GM18511 (cell line): ENCODE measurements around the gene TBC1D32.
"Not testable (repeated sequence)": the region's sequence is repeated elsewhere in the genome, so short reads cannot be mapped to it uniquely, and the experiment has no call there.

ENCODE experiments used
- ATAC-seq: cut with Tn5 transposase; IDR thresholded peaks from one replicate; pipeline ENCODE4 v1.9.1; 2021; ENCODE audit warnings: mild to moderate bottlenecking, moderate library complexity; ENCODE audit not compliant: unreplicated experiment

Gene TBC1D32

DNA sequence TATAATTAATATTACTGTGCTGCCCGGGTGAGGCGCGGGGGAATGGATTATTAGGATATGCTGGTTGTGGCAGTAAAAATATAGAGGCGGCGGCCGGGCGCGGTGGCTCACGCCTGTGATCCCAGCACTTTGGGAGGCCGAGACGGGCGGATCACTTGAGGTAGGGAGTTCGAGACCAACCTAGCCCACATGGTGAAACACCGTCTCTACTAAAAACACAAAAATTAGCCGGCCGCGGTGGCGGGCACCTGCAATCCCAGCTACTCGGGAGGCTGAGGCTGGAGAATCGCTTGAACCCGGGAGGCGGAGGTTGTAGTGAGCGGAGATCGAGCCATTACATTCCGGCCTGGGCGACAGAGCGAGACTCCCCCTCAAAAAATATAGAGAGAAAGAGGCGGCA lies 586 bp downstream of the TBC1D32 start:
- not testable (repeated sequence) for ATAC-seq

DNA sequence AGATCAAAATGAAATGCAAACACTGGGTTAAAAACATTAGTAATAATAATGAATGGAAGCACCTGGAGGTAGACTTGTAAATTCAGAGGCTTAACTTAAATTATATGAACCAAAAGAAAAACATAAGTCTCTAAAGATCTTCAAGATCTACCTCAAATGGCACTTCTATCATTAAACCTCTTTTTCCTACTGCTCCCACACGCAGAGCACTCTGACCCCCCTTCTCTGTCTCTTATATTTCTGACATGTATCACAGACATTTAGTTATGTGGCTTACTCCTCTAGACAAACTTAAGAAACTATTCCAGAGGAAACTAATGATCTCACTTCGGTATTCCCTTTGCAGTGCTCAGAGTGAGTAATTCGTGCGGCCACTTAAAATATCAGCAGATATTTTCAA lies 1.1 kb downstream of the TBC1D32 start:
- ATAC-seq, result no peak

DNA sequence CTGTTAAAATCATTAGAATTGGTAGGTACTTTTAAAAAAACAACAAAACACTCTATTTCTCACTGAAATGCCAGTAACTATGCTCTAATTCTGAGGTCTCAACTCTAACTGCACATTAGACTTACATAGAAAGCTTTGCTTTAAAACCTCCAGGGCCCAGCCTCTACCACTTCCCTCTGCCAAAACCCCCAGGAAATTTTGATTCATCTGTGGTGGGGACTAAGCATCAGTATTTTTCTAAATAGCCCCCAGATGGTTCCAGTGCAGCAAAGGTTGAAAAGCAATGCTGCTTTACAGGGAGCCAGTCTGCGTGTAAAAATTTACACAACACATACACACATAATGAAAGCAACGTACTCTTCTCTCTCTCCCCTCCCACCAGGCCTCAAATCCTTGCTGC lies 3.8 kb downstream of the TBC1D32 start:
- no peak for ATAC-seq

DNA sequence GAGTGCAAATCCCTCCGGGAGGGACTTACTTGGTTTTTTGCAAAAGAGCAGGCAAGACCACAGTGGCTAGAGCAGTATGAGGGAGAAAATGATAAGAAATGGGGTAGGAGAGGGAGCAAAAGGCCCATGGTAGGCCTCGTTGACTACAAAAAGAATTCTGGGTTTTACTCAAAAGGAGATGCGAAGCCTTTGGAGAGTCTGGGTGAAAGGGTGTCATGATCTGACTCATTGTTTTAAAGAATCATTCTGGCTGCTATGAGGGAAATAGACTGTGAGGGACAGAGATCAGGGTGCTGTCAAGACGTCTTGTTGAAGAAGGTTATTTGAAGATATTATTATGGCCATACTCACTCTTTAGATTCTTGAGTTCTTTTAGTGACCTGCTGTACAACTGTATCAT lies 13.0 kb downstream of the TBC1D32 start:
- no peak for ATAC-seq

DNA sequence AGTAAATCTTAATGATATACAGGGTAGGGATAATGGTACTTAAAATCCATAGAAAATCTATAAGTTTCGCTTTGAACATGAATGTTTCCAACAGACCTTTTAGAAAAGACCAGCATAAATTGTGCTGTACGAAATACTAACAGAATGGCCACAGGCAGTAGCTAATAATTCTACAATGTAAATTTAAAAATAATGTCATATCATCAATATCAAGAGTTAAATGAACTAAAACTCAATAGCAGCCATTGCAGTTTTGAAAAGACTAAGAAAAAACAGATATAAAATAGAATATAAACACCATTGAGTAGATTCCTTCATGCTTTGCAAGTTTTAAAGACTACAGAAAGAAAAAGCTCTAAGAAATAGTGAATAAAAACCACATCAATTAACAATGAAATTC lies 14.7 kb downstream of the TBC1D32 start:
- no peak for ATAC-seq

DNA sequence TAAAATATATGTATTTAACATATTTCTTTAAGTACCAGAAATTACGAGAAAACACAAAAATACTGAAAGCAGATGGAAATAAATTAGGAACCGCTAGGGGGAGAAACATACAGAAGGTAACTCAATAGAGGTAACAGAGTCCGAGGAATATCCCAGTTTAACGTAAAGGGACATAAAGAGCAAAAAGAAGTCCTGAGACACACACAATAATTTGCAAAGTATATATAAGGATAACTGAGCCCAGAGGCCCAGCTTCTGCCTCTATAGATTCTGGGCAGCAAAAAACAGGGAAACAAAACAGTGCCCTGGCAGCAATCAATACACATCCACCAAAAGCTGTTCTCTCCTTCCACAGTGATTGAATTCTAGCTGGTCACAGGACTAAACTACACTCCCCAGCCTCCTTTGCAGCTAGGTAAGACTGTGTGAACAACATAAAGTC lies 15.1 kb downstream of the TBC1D32 start:
- no peak for ATAC-seq

DNA sequence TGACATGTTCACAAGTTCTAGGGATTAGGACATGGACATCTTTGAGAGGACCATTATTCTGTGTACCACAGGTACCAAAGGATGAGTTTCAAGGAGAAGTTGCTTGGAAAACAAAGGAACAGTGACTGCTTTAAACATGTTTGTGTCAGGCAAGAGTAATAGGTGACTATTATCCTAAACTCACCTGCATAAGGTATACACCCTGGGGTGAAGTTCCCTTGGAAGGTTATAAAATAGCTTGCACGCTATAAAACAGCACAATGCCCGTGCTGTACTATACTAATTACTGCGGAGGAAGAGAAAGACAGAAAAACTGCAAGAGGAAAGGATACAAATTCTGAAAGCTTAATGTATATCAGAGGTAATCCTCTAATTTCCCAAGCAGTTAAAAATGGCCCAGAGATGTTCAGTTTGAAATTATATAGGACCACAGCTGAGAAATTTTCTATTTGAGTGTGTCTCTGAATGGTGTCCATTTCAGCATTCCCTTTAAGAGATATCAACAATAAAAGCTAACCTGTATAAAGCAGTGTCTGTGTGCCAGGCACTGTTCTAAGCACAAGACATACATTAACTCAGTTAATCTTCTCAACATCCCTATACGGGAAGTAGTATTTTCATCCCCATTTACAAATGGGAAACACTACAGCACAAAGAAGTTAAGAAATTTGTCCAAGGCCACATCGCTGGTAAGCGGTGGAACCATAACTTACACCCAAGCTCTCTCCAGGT lies 19.7 kb downstream of the TBC1D32 start:
- ATAC-seq, result no peak

DNA sequence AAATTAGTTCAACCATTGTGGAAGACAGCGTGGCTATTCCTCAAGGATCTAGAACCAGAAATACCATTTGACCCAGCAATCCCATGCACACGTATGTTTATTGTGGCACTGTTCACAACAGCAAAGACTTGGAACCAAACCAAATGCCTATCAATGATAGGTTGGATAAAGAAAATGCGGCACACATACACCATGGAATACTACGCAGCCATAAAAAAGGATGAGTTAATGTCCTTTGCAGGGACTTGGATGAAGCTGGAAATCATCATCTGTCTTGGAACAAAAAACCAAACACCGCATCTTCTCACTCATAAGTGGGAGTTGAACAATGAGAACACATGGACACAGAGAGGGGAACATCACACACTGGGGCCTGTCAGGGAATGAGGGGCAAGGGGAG lies 22.5 kb downstream of the TBC1D32 start:
- not testable (repeated sequence) for ATAC-seq

DNA sequence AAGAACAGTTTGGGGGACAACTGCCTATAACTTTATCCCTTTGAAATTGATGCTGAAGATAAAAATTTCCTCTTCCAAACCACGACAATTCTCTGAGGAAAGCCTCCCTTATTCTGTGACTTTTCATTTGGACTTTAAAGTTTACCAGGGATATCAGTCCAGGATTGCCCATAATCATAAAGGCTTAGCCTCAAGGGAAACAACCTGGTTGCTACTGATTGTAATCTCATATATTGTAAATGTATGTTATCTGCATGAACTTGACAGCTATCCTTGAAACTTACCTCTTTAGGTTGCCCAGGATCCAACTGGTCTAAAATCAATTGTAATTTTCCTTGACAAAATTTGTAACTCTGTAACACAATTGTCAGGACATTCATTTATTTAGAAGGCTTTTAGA lies 23.8 kb downstream of the TBC1D32 start:
- ATAC-seq, result no peak

DNA sequence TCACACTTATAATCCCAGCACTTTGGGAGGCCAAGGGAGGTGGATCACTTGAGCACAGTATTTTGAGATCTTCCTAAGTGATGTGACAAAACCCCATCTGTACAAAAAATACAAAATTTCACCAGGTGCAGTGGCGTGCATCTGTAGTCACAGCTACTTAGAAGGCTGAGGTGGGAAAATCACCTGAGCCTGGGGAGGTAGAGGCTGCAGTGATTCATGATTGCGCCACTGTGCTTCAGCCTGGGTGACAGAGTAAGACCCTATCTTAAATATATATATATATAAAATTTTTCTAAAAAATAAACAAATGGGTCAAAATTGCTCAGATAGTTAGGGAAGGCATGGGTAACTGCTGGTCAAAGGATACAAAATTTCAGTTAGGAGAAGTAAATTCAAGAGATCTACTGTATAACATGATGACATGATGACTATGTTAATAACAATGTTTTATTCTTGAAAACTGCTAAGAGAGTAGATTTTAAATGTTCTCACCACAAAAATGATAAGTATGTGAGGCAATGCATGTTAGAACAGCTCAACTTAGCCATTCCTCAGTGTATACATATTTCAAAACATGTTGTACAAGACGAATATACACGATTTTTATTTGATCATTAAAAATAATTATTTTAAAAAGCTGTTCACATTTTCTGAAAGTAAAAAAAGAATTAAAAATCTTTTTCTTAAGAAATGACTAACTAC lies 24.4 kb downstream of the TBC1D32 start:
- no peak for ATAC-seq

DNA sequence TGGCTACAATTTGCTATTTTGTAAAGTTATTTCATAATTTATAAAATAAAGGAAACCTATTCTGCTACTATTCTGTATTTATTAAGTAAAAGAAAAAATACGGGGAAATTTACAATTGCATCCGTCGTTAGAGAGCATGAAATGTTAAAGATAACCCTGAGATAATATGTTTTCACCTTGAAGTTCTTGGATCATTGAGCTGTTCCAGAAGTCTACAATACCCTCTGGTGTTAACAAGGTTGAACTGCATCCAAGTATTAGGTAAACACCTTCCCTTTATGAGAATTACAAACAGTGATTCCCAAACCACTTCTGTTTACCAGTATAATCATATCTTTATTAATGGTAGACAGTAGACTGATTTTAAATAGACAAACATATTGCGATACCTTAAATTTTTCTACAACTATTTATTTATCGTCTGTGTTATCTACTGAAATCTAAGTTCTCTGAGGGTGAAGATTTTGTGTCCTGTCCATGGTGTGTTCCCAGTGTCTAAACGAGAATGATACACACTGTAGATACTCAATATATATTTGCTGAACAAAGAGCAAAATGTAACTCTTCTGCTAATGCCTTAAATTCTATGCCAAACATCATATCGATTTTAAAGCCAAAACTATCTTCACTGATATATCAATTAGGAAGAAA lies 28.2 kb downstream of the TBC1D32 start:
- peak; percentile 84 for ATAC-seq

DNA sequence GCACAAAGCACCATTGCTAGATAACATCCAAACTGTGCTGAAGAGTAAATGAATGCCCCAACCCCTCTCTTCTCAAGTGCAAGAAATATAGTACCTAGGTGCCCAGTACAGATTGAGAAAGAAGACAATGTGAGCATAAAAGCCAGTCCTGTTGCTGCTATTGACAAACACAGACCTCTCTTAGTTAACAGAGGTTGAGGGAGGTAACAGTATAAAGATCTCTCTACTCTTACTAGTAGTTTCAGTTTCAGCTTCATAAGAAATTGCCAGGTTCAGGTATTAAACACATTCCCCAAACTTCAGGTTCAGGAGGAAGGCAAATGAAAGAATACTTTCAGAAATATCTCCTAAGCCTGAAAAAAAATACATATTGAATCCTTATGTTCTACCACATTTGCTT lies 31.4 kb downstream of the TBC1D32 start:
- ATAC-seq, result peak; percentile 76

DNA sequence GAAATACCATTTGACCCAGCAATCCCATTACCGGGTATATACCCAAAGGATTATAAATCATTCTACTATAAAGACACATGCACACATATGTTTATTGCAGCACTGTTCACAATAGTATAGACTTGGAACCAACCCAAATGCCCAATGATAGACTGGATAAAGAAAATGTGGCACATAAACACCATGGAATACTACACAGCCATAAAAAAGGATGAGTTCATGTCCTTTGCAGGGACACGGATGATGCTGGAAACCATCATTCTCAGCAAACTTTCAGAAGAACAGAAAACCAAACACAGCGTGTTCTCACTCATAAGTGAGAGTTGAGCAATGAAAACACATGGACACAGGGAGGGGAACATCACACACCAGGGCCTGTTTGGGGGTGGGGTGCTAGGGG lies 33.1 kb downstream of the TBC1D32 start:
- ATAC-seq, result not testable (repeated sequence)

DNA sequence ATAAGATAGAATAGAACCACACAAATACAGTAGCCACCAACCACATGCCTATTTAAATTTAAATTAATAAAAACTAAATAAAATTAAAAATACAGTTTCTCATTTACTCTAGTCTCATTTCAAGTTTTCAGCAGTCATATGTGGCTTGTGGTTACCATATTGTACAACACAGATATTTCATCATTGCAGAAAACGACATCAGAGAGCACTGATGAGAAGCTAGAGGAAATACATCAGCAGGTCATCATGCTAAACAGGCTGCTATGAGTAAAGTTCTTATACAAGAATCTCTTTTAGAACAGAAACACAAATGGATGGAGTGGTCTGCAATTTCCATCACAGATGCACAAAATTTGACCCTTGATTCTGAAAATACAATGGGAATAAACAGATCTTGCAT lies 36.6 kb downstream of the TBC1D32 start:
- ATAC-seq, result no peak

DNA sequence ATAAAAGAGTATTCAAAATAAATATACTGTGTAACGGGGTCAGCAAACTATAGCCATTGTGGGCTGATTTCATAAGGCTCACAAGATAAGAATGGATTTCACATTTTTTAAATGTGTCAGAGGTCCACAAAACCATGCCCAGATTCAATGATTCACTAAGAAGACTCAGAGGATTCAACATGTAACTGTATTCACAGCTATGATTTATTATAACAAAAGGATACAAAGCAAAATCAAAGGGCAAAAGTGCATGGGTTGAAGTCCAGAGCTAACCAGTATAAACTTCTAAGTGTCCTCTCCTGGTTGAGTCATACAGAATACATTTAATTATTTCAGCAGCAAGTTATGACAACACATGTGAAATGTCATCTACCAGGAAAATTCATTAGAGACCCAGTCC lies 49.2 kb downstream of the TBC1D32 start:
- no peak for ATAC-seq

DNA sequence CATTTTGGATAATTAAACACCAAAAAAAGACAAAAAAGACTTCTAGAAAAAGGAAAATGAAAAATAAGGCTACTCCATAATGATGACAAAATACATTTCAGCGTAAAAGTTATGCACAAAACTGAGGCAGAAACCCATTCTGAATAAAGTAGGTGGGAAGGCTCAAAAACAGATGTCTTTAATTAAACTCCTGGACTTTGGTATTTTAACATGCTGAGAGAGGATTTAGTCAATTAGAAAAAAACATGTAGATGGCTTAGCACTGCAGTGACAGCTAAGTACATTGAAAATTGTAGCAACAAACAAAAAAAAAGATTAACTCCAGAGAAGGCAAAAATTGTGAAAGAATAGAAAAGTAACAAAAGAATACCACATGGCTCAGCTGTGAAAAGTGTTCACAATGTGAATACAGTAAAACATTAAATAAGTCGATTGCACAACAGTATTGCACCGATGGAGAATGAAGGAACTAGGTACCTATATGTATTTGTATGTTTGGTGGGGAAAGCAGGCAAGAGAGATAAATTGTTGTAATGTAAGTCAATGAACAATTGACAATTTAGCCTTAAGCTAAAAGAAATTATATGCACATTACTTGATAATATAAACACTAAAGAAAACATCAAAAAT lies 59.5 kb downstream of the TBC1D32 start:
- no peak for ATAC-seq

DNA sequence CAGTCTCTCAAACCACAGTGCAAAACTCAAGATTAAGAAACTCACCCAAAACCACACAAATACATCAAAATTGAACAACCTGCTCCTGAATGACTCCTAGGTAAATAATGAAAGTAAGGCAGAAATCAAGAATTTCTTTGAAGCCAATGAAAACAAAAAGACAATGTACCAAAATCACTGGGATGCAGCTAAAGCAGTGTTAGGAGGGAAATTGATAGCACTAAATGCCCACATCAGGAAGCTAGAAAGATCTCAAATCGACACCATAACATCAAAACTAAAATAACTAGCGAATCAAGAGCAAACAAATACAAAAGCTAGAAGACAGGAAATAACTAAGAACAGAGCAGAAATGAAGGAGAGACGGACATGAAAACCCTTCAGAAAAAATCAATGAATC lies 70.5 kb downstream of the TBC1D32 start:
- ATAC-seq, result no peak

DNA sequence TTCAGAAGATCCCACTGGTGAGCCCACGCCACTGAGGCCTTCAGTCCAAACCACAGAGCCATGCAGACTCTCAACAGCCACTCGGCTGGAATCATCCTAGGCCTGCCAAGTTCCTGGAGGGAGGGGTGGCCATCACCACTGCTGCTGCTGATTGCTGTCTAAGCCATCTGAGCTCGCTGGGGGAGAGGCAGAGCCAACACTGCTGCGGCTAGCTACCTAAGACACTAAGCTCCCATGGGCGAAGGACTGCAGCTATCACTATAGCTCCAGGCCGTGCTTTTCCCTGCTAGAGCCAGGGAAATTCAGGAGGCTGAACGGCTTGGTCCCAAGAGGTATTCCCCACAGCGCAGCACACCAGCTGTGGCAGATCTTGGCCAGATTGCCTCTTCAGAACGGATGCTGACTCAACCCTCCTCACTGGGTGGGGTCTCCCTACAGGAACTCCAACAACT lies 73.6 kb downstream of the TBC1D32 start:
- ATAC-seq, result no peak

DNA sequence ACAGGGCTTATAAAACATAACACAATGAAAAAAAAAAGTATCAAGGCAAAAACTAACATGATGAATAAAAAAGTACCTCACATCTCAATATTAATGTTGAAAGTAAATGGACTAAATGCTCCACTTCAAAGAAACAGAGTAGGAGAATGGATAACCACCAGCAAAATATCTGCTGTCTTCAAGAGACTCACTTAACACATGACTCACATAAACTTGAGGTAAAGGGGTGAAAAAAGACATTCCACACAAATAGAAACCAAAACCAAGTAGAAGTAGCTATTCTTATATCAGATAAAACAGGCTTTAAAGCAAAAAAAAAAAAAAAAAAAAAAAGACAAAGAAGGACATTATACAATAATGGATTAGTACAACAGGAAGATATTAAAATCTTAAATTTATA lies 86.9 kb downstream of the TBC1D32 start:
- no peak for ATAC-seq

DNA sequence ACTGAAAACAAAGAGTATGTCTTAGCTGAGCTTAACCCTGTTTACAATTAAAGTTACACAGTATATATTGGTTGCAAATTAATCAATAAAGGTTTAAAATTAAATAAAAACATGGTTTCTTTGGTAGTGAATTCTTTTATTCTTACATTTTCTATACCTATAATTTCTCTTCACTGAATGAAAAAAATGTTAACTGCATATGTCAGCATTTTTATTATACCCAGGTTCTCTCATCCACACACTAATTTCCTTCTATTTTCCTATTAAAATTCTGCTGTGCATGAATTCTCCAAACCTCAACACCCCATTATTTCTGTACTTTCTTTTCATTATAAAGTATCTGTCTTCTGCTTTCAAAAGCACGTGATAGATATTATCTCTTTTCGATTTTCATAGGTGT lies 91.9 kb downstream of the TBC1D32 start:
- no peak for ATAC-seq

DNA sequence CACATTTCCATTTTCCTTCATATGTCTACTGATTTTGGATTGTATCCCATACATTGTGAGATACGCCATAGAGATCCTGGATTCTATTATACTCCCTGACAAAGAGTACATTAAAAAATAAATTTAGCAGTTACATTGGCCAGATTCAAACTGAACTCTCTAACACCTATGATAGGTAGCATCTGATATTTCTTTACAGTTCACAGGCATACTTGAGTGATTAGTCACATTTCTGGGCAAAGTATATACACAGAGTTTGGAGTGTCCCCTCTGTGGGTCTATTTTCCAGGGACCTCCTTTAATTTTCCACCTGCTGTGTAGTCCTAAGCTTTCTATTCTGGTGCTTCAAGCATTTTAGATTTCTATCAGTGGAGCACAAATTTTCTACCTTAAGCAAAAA lies 96.4 kb downstream of the TBC1D32 start:
- ATAC-seq, result no peak

DNA sequence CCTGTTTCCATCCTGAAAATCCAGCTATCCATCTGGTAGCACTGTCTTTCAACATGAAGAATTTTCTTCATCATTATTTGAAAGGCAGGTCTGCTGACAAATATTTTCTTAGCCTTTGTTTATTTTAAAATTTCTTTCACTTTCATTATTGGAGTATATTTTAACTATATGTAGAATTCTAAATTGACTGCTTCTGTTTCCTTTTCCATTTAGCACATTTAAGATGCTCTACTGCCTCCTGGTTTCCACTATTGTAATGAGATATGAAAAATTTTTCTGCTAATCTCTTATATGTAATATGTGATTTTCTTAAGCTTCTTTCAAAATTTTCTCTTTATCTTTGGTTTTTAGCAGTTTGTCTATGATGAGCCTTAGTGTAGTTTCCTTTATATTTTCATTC lies 97.3 kb downstream of the TBC1D32 start:
- ATAC-seq, result no peak
